T-helper 9 cell (primary cell): ENCODE results near the gene VSIG1.

Experiments used
- DNase-seq: peaks from one replicate; pipeline ENCODE4 v3.0.0-alpha.2; 2020
- total RNA-seq, 2 donors: gene quantifications; one replicate each; lab custom pipeline; 2026; lab: John Stamatoyannopoulos, UW

Gene VSIG1
- 26.1 to 30.8 reads per million in 2 donors for total RNA-seq

DNA sequence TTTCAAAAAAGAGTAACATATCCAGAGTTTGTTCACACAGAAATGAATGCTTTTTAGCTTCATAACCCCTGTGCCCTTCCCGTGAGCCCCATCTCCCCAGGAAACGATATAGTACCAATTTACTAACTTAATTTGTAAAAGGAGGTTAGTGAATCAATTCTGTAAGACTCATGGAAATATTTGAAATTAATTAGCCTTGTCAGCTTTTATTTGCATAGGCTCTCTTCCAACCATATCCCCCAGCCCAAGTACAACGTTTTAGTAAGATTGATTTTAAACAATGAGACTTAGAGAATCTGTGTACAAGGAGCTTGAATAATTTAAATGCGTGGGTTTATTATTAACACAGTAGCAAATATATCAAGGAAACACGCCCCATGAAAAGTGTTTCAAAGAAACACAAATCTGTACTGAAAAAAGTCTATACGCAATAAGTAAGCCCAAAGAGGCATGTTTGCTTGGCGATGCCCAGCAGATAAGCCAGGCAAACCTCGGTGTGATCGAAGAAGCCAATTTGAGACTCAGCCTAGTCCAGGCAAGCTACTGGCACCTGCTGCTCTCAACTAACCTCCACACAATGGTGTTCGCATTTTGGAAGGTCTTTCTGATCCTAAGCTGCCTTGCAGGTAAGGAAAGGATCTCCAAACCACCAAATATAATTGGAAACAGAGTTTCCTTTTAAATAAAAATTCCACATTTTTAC is at the start of gene VSIG1:
TSS of gene VSIG1 (plus strand) at position 512 of the 703 bp plus-strand sequence. CDS start at position 578, 66 bp downstream.
- no peak for DNase-seq

DNA sequence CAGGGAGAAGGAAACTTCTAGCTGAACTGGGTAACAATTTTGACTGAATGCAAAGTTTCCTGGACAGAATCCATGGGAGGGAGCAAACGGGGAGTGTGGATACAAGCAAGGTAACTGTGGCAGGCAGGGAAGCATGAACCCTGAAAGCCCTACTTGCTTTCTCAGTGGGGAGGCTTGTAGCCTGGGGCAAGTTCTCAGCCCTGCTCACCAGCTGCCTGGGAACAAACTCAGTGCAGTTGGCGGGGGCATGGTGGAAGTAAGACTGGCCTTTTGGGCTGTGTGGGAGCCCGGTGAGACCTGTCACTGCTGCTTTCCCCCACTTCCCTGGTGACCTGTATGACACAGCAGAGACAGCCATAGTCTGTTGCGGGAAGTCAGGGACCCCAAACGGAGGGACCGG is 48.7 kb upstream of the VSIG1 start:
- DNase-seq = no peak

DNA sequence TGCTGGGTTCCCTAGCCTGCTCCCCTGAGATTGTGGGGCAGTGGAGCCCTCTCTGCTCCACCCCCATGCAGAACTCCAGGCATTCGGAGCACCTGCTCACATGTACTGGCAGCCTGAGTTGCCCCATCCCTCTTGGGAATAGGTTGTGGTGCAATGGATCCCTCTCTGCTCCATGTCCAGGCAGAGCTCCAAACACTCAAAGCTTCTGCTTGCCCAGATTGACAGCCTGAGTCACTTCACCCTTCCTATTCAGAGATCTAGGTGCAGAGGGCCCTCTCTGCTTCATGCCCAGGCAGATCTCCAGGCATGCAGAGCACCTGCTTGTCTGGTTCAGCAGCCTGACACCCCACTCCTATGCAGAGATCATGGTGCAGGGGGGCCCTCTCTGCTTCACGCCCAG is 44.1 kb upstream of the VSIG1 start:
- no peak for DNase-seq

DNA sequence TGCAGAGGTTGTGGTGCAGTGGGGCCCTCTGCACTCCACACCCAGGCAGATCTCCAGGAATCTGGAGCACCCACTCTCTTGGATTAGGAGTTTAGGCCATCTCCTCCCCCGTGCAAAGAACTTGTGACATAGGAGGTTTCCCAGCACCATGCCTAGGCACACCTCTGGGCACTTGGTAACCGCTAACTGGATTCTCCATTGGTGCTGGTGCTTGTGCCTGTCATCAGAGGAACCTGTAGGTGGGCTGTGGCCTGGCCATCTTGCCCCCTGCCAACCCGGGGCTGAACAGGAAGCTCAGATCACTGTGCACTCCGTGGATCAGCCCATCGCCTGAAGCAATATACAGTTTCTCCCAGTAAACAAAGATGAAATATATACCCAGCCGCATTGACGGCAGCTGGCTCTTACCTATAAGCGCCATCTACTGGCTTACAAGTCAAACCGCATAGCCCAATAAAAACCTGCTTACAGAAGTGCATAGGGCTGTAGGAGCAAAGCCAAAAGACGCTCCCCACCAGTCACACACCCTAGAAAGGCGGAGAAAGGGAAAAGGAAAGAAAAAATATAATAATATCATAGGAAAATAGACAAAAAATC is 43.5 kb upstream of the VSIG1 start:
- DNase-seq = no peak

- DNase-seq = peak; percentile 34
Observed at GRCh38 chrX:108018656-108019381, 26.0 kb upstream of the VSIG1 start.

DNA sequence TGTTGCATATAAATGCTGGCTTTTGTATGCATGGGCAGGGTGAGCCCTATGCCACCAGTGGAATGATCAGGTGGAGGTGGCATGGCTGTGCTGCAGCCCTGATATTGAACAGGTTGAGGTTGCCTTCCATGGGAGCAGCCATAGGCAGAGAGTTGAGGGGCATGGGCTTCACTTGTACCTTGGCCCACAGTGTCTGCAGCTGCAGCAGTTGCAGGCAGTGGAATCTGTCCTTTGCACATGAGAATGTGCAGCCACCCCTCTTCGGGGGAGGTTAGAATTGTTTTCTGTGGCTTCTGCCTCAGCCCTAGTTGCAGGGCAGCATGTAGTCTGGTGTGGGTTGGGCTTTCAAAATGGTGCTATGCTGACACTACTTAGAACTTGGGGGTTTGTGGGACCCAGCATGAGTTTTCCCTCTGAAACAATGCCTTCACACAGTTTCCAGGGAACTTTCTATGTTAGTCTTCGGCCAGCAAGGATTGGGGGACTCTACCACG is 25.4 kb upstream of the VSIG1 start:
- DNase-seq = peak; percentile 1

- DNase-seq = no peak
Observed at GRCh38 chrX:108020631-108021030, 24.2 kb upstream of the VSIG1 start.

DNA sequence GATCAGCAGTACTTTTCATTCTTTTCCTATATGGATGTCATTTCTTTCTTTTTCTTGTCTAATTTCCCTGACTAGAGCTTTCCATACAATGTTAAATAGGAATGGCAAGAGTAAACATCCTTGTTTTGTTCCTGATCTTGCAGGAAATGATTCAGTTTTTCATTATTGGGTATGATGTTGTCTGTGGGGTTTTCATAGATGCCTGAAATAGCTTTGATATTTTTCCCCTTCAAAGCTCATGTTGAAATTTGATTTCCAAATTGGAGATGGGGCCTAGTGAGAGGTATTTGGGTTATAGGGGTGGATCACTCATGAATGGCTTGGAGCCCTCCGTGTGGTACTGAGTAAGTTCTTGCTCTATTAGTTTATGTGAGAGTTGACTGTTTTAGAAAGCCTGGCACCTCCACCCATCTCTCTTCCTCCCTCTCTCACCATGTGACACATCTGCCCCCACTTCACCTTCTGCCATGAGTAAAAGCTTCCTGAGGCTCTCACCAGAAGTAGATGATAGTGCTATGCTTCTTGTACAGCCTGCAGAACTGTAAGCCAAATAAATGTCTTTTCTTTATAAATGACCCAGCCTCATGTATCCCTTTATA is 22.3 kb upstream of the VSIG1 start:
- no peak for DNase-seq

- no peak for DNase-seq
Observed at GRCh38 chrX:108025376-108025775, 19.5 kb upstream of the VSIG1 start.

DNA sequence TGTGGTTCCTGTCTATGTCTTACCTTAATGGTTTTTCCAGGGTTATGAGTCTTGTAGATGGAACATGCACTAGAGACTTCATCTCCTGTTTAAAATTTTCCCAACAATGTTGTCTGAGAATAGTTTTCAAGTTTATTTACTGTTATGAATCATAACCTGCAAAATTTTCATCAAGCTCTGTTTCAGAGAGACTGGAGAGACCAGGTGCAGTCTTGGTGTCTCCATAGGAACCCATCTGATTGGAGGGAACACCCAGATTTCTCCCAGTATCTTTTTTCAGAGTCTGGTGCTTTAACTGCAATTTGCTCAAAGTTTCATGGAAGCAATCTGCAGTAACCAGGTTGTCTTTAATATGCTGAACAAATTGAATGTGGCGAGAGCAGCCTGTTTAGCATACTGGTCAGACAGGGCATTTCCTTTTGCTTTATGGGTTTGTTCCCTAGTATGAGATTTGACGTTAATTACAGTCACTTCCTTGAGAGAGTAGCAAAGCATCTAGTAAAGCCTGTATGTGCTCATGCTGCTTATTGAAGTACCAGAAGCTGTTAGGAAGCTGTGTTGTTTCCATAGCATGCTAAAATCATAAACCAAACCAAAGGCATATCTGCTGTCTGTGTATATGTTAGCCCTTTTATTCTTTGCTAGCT is 18.8 kb upstream of the VSIG1 start:
- DNase-seq = no peak

DNA sequence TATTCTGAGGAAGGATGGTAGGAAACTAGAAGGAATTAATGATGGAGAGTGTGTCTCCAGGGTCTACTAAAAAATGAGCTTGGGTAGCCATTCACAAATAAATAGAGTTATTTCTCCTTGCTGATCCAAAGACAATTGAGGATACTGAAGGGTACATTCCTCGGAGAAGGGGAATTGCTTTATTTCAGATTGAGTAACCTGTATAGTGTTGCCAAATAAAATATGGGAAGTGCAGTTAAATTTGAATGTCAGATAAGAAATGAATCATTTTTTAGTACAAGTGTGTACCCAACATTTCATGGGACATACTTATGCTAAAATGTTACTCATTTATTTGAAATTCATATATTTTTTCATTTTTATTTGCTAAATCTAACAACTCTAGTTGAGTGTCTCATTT is 16.0 kb upstream of the VSIG1 start:
- DNase-seq = no peak

DNA sequence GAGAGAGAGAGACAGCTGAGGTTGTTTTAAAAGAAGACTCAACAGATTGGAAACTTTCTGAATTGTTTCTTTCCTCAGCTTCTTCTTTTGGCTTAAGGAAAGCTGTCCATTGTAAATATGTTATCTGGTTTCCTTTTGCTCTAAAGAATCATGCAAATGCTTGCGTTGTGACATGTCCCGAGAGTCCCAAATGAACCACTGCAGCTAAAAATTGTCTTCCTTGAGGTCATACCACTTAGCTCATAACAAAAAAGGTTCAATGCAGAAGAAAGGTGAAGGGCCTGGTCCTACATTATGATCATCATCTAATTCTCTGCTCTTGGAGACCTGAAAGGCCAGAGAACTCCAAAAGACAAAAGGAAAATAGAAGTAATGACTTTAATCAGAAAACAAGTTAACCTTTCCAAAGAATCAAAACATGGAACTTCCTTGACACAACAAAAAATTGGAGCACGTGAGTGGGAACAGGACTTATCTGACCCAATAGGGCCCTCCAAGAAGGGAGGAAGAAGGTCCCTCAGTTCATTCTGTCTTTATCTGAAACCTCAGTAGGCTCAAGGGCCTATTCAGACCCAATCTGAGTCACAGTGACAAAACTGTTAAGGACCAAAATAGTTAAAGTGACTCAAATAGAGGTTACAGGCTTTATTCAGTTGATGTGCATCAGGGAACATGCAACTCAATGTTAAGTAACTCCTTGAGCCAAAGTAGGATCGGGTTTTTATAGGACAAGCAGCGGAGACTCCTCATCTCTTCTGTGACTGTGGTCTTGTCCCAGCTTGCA is 14.7 kb upstream of the VSIG1 start:
- no peak for DNase-seq

DNA sequence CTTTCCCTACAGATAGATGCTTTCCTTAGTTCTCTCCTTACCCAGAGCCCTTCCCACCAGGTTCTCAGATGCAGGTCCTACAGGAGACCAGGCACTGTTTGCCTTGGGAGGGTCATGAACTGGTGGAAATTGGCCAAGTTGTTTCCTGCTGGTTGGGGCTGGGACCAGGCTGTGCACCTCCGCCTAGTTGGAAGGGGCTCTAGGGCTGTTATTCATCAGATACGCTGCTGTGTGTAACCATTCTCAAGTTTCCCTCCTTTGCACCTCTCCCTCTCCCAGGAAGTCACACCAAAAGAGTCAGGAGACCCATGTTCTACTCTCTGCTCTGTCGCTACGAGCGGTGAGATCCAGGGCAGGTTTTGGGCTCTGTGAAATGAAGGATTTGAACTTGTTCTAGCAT is 11.9 kb upstream of the VSIG1 start:
- DNase-seq = no peak

DNA sequence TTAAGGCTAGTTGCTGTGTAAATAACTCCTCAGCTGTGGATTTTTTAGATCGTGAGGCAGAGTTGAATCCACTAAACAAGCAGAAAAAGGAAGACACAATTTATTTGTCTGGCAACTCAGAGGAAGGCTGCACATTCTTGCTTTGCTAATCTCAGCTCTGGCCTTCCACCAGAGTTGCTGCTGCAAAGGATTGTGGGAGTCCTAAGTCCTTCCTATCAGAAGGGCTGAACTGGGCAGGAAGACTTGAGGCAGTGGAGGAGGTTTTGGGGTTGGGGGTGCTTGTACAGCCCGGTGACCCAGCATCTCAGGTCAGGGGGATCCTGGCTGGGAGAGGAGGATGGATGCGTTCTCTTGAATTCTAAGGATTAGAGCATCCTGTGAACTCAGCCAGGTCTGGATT is 11.0 kb upstream of the VSIG1 start:
- no peak for DNase-seq

DNA sequence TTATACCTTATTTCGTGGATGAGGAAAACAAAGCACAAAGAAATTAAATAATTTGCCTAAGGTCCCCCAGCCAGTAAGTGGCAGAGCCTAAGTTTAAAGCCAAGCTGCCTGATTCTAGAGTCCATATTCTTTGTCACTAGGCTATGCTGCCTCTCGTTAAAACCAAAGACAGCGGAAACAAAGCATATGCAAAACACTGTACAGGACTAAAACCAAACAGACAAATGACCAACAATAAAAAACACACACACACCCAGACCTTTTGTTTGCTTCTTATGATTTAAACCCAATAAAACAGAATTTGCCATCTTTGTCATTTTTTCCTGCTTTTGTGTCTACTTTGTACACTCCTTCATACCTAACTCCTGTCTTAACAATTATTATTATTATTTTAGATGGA is 10.1 kb upstream of the VSIG1 start:
- no peak for DNase-seq

- no peak for DNase-seq
Observed at GRCh38 chrX:108036298-108036973, 8.4 kb upstream of the VSIG1 start.

DNA sequence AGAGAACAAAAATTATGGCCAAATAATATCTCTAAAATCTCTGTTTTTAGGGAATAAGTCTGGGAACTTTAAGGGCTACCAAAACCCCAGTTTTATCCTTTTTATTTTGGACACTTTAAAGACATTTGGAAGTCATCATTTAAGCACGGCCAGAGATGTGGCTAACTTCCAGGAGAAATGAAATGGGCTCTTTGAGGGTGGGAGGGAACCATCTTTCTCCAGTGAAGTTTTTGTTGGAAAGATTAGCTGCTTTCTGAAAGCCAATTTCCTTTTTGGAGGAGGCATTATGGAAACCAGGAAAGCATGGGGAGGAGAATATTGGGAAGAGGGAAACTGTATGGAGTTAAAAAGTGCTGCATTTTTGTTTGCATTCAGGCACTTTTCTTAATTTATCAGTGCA is 4.8 kb downstream of the VSIG1 start:
- DNase-seq = no peak

DNA sequence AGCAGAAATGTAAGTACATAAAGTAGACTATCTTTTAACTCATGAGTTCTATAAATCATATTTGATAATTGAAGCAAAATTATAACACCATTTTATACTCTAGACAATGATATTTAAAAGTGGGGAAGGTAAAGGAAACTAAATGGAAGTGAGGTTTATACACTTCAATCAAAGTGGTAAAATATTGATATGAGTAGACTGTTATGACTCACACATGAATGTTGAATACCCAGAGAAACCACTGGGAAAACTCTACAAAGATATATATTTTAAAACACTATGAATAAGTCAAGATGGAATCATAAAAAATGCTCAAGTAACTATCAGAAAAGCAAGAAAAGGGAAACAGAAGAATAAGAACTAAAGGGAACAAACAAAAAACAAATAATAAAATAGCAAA is 8.4 kb downstream of the VSIG1 start:
- no peak for DNase-seq

DNA sequence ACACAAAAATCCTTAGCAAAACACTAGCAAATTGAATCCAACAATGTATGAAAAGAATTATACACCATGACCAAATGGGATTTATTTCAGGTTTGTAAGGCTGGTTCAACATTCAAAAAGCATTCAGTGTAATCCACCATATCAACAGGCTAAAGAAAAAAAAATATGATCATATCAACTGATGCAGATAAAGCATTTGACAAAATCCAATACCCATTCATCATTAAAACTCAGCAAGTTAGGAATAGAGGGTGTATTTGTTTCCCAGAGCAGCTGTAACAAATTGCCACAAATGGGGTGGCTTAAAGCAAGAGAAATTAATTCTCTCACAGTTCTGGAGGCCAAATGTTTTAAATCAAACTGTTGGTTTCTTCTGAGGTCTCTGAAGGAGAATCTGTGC is 10.7 kb downstream of the VSIG1 start:
- DNase-seq = no peak

DNA sequence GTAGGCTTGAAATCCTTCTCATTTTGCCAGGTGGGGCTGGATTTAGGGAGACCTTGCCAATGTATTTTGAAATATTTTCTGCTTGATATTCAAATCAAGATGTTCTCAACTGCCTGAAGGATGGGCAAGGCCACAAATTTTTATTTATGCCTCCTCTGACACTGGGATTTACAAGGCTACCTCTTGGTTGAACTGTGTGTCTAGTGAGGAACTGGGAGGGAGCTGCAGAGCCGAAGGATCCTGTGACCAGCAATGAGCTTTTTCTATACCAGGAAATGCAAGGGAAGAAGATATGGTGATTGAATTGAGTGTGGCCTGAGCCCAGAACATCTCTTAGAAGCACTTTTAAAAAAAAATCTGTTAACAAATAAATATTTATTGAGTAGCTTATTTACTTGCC is 14.9 kb downstream of the VSIG1 start:
- DNase-seq = no peak

DNA sequence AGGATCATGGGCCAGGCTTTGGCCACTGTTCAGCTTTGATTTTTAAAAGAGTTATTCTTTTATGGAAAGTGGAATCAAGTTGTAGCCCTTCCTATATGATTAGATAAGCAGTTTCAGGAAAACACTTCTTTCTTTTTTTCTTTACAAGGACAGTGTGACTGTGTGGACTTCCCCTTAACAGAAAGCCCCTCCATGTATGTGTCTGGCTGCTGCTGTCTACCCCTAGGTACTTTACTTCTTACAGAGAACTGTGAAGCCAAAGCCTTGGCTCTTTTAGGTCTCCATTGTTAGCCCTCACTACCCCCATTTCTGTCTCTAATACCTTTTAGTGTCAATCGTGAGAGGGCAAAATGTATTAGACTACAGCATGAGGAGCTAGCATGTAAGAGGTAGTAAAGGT is 19.1 kb downstream of the VSIG1 start:
- no peak for DNase-seq

GRCh38 chrX:108064613-108065012 is 19.7 kb downstream of the VSIG1 start:
- DNase-seq = no peak
